GM13977 (cell line): ENCODE data around the gene STMN3.
"Not testable (repeated sequence)": the region's sequence is repeated elsewhere in the genome, so short reads cannot be mapped to it uniquely, and the experiment has no call there.

ENCODE experiments used
- DNase-seq: peaks from one replicate; pipeline ENCODE4 v3.0.0; 2012; ENCODE audit warnings: low spot score
- in situ Hi-C: fragments of 300-500 bp; cut with MboI; formaldehyde crosslinking; loops from one replicate; pipeline ENCODE4 v1.12.0; 2022; ENCODE audit warnings: low sequenced_read_pairs, low pct_unique_long_range_greater_than_20kb, mixed read lengths, inconsistent platforms; ENCODE audit not compliant: unreplicated experiment
- TF ChIP-seq, protein P1 (sequence below): IDR thresholded peaks from 2 replicates; pipeline ENCODE4 v1.5.1; 2012; ENCODE audit warnings: mild to moderate bottlenecking, control low read depth; ENCODE audit not compliant: insufficient read depth; ENCODE audit errors: extremely low read depth, missing control alignments

The STMN3 gene

DNA sequence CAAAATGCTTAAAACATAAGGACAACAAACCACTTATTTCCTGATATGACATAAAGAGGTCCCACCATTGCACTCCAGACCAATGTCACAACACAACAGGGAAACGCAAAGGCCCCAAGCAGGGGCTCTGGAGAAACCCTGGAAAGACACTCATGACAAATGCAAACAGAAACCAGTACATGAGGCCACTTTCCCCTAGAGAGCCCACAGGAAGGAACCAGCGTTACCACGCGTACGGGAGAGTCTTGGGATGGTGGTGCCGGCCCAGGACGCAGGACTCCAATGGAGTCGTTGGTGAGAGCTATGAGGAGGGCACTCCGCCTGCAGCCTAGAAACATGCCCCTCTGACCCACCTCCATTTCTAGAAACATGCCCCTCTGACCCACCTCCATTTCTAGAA lies 46.5 kb downstream of the STMN3 start:
- in situ Hi-C loops = no loop called here
- DNase-seq = no peak
- TF ChIP-seq, protein P1, sequence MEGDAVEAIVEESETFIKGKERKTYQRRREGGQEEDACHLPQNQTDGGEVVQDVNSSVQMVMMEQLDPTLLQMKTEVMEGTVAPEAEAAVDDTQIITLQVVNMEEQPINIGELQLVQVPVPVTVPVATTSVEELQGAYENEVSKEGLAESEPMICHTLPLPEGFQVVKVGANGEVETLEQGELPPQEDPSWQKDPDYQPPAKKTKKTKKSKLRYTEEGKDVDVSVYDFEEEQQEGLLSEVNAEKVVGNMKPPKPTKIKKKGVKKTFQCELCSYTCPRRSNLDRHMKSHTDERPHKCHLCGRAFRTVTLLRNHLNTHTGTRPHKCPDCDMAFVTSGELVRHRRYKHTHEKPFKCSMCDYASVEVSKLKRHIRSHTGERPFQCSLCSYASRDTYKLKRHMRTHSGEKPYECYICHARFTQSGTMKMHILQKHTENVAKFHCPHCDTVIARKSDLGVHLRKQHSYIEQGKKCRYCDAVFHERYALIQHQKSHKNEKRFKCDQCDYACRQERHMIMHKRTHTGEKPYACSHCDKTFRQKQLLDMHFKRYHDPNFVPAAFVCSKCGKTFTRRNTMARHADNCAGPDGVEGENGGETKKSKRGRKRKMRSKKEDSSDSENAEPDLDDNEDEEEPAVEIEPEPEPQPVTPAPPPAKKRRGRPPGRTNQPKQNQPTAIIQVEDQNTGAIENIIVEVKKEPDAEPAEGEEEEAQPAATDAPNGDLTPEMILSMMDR = no peak

DNA sequence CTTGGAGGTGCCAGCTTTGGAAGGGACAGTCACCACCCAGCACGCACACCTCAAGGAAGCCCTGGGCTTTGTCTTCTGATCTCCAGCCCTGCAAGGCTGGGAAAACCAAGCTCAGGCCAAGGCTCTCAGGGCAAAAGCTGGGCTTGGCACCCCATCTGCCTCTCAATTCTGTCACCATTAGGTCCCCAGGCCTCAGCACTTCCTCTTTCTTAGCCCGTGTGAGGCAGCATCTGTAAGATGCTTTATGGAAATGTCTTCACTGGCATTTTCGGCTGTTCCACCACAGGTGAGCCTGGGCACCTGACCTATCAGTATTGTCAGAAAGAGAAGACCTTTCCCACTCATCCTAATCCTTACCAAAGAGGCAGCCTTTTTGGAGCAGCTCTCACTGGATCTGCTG lies 50.9 kb downstream of the STMN3 start:
- no peak for DNase-seq
- in situ Hi-C loops = no loop called here

DNA sequence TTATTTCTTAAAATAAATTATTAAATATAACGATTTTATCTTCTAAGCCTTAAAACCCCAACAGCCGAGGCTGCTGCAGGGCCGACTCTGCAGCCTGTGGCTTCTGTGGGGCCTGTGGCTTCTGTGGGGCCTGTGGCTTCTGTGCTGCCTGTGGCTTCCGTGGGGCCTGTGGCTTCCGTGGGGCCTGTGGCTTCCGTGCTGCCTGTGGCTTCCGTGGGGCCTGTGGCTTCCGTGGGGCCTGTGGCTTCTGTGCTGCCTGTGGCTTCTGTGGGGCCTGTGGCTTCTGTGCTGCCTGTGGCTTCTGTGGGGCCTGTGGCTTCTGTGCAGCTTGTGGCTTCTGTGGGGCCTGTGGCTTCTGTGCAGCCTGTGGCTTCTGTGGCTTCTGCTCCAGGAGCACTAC lies 51.5 kb downstream of the STMN3 start:
- in situ Hi-C loops = not testable (repeated sequence)

More for the DNA sequence above, 50.9 kb downstream of the STMN3 start:
- TF ChIP-seq, protein P1 = no peak

DNA sequence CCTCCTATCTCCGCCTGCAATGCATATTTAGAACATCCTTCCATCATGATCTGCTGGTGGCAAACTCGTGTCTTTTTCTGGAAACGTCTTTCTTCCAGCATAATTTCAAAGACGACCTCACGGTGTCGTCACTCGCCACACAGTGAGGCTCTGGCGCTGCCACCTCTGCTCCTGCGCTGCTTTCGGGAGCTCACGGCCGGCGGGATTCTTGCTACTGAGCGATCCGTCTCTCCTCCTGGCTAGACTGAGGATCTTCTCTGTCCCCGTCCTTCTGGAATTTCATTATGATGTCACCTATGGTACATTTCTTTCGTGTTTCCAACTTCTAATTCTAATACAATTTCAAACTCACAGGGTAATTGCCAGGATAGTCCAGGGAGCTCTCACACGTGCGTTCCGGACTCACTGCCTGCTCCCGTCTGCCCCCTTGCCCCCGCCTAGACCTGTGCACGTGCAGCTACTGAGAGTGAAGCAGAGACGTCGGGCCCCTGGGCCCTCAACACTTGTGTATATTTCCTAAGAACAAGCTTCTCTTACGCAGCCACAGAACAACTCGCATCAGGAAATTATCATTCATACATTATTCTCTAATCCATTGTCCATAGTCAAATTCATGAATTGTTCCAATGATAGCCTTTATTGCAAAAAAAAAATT lies 53.7 kb downstream of the STMN3 start:
- in situ Hi-C loops = no loop called here
- no peak for DNase-seq
- TF ChIP-seq, protein P1 = no peak

More for the DNA sequence above, 51.5 kb downstream of the STMN3 start:
- DNase-seq = not testable (repeated sequence)

- TF ChIP-seq, protein P1 = no peak
- DNase-seq = no peak
- in situ Hi-C loops = no loop called here
Observed at GRCh38 chr20:63598479-63599395, 54.5 kb downstream of the STMN3 start.

GRCh38 chr20:63597651-63598478 lies 55.4 kb downstream of the STMN3 start:
- DNase-seq = no peak
- TF ChIP-seq, protein P1 = no peak
- in situ Hi-C loops = no loop called here
